Ovary (tissue), 3 donors: ENCODE data around the gene GPSM1.
A peak's percentile ranks its signal among the peaks of the same experiment; 100 is the strongest.

Source experiments
- POLR2A ChIP-seq: fragments of 450-650 bp; IDR thresholded peaks from one replicate; pipeline ENCODE4 v1.6.1; 2017; ENCODE audit warnings: antibody characterized with exemption, mild to moderate bottlenecking, moderate library complexity
- TF ChIP-seq, protein P1 (sequence below), 3 donors: fragments of 450-650 bp in 2 of 3; fragments of 200-600 bp in 1 of 3; IDR thresholded peaks; one replicate each; pipeline versions ENCODE4 v1.5.1 to v1.8.0; 2016 to 2022; ENCODE audit warnings: antibody characterized with exemption in 3 of 3, mild to moderate bottlenecking in 1 of 3
- donor health status: DM: no; HTN: no; CAD: no.

DNA sequence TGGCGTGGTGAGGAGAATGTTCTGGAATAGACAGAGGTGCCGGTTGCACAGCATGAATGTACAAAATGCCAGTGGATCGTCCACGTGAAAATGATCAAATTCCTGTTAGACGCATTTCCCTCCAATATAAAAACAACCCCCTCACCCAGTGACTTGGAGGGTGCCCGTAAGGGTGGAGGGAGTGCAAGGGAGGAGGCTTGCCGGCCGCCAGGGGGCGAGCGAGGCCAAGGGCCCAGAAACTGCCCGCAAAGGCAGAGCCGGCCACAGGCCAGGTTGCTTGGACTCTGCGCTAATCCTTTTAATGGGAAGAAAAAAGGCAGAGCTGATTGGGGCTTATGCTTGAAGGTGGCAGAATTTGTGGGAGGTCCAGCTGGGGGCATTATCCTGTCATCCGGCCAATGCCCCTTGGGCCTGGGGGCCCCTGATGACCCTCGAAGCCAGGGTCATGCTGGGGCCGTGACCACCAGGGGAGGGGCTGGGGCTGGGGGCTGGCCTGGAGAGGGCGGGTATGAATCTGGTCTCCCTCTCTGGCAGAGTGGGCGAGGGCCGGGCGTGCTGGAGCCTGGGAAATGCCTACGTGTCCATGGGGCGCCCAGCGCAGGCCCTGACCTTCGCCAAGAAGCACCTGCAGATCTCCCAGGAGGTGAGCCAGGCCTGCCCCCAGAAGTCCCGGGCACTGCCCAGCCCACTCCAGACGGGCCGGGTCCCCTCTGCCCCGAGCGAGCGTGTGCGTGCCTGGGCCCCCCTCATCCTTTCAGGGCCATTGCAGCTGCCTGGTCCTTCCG, 12.0 kb downstream of the GPSM1 start:
- TF ChIP-seq, protein P1, sequence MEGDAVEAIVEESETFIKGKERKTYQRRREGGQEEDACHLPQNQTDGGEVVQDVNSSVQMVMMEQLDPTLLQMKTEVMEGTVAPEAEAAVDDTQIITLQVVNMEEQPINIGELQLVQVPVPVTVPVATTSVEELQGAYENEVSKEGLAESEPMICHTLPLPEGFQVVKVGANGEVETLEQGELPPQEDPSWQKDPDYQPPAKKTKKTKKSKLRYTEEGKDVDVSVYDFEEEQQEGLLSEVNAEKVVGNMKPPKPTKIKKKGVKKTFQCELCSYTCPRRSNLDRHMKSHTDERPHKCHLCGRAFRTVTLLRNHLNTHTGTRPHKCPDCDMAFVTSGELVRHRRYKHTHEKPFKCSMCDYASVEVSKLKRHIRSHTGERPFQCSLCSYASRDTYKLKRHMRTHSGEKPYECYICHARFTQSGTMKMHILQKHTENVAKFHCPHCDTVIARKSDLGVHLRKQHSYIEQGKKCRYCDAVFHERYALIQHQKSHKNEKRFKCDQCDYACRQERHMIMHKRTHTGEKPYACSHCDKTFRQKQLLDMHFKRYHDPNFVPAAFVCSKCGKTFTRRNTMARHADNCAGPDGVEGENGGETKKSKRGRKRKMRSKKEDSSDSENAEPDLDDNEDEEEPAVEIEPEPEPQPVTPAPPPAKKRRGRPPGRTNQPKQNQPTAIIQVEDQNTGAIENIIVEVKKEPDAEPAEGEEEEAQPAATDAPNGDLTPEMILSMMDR (IDR thresholded peaks at IDR 0.05): peak; percentile 27 to 48 (median 38)
- TF ChIP-seq POLR2A: no peak
